ENCODE measurements around the gene KIF16B.

The KIF16B gene

GRCh38 chr20:16518784-16519084 is 54.5 kb downstream of the KIF16B start:
- no peak for DNase-seq

- no peak for DNase-seq
Observed at GRCh38 chr20:16517946-16518783, 55.1 kb downstream of the KIF16B start.

- no peak for DNase-seq
Observed at GRCh38 chr20:16516794-16517193, 56.5 kb downstream of the KIF16B start.

GRCh38 chr20:16515046-16515445 is 58.2 kb downstream of the KIF16B start:
- DNase-seq, result no peak

DNA sequence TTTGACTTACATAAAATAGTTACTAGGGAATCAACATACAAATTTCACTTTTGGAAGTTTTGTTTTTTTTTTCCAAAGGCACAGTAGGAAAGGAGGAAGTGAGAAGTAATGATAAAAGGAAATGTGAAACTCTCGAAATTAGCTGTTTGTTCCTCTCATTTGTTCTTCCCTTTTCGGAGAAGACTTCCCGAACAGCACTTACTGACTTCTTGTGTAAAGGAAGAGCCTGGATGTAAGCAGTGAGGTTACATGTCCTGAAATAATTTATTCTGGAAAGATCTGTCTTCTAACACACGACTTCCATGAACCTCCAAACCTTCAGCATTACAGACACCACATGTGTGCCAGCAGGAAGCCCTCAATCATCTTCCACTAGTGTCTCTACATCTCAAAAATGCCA is 59.1 kb downstream of the KIF16B start:
- no peak for DNase-seq

DNA sequence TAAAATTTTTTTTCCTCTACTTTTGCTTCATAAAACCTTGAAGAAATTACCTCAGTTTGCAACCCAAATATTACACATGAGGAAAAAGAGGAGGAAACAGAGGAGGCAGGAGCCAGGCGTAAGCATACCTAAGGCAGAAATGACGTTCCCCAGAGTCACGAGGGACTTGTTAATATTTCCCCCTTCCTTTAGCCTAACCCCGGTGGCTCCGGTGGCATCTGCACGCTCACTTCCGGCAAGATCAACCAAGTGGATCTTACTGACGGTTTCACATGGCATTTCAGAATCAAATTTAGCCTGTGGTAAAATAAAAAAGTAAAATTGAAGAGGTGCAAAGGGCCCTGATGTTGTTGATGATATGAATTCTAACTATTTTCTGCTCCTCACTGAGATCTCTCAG is 67.4 kb downstream of the KIF16B start:
- DNase-seq, result no peak

DNA sequence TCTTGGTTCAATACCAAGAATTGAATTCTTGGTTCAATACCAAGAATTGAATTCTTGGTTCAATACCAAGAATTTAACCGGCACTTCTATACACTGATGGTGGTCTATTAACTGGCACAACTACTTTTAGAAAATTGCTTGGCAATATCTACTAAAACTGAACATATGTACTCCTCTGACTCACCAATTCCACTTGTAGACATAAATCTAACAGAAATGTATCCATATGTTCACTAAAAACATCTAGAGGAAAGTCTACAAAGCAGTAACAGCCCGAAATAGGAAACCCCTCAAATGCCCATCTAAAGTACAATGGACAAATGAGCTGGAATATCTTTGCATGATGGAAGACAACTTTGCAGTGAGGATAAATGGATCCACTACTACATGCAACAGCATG is 71.9 kb downstream of the KIF16B start:
- DNase-seq, result no peak

DNA sequence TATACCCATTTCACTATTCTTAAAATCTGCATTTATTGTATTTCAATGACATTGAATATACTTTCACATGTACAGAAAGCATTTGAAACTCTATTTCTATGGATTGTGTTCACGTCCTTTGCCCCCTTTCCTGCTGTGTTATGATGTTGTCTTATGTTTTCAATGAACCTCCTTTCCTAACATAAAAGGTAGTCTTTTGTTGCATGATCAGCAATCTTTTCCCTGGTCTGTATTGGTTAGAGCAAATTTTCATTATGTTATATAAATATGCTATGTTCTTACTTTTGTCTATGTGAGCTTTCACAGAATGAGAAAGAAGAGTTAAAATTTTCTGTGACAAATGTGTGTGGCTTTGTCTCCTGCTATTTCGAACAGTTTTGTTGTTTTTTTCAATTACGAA is 73.1 kb downstream of the KIF16B start:
- no peak for DNase-seq

- no peak for DNase-seq
Observed at GRCh38 chr20:16498526-16499253, 74.6 kb downstream of the KIF16B start.

DNA sequence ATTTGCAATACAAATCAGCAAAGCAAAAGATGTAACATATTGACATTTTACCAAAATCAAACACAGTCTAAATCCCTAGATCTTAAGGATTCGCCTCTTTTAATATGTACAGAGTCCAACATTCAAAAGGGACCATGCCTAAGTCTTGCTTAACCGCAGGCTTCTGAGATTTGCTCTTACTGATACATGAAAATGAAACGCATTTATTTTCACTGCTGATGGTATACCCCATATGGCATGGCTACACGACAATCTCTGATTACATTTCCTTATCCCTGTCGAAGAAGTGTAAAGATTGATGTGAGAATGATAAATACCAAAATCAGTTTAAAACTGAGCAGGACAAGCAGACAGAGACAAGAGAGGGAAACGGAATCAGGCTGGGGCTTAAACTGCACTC is 75.4 kb downstream of the KIF16B start:
- DNase-seq, result no peak

GRCh38 chr20:16493486-16493885 is 79.8 kb downstream of the KIF16B start:
- DNase-seq, result no peak

DNA sequence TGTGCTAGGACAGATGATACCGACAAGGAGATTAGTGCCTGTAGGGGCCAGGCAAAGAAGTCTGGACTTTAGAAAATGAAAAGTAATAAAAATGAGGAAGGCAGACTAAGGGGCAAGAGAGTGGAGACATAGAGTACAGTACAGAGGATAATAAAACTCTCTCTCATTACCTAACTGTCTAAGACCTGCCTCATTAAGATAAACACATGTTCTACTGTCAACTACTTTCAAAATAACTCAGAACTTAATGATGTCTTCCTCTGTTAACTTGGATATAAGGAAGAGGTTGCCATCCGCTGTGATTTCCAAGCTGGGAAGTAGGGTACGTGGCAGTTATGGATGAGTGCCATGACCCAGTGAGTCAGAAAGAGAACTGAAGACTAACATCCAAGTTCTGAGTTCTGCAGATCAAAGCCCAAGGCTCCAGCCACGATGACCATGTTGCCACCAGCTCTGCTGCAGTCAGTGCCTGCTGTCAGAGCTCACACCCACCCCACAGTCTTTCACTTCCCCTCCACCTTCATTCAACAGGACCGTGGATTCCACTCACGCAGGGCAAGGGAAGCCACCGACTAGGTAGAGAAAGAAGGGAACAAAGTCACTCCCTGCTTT is 81.8 kb downstream of the KIF16B start:
- no peak for DNase-seq

DNA sequence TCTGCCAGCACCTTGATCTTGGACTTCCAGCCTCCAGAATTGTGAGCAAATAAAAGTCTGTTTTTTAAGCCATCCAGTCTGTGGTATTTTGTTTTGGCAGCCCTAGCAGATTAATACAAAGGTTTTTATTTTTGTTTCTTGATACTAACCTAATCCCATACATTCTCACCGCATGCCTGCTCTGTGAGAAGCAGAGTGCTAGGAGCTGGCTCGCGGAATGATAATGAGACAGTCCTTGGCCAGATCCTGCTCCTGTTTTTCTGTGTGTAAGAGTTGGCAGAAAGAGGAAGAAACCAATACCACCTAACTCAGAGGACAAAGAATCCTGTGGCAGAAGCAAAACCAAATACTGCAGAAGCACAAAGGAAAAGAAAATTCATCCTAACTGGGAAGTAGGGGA is 82.6 kb downstream of the KIF16B start:
- no peak for DNase-seq

- no peak for DNase-seq
Observed at GRCh38 chr20:16488616-16489015, 84.6 kb downstream of the KIF16B start.

DNA sequence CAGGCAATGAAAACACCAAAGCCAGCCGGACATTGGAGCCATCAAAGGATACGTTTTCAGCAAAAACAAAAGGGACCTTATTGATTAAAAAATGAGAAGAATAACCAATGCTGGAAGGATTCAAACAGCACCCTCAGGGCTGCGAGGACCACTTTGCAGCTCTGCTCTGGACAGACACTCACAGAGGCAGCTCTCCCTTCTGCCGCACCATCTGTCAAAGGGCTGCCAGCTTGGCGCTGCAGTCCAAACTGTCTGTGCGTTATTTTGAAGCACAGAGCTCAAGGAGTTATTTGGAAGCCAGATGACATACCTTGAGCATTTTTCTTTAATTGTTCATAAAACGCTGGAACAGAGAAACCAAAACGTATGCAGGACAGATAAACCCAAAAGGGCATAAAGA is 85.2 kb downstream of the KIF16B start:
- DNase-seq, result no peak

DNA sequence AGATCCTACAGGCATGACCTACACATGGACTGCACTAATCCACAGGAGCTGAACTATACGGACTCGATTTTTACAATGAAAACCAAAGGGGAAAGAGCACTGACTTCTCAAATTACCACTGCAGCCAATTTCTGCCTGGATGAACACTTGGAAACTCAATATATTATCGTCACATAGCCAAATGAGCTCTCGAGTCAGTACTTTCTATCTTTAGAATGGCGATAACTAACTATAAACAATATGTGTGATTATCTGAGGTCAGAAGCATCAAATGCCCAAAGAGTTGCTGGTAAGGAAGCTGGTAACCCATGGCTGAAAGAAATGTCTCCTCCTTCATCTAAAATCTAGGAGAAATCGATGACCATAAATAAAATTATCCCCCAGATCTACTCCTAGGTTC is 86.7 kb downstream of the KIF16B start:
- no peak for DNase-seq

GRCh38 chr20:16485401-16485800 is 87.8 kb downstream of the KIF16B start:
- DNase-seq, result no peak

GRCh38 chr20:16483024-16483423 is 90.2 kb downstream of the KIF16B start:
- no peak for DNase-seq

GRCh38 chr20:16481977-16482376 is 91.3 kb downstream of the KIF16B start:
- no peak for DNase-seq

- no peak for DNase-seq
Observed at GRCh38 chr20:16479666-16480065, 93.6 kb downstream of the KIF16B start.

DNA sequence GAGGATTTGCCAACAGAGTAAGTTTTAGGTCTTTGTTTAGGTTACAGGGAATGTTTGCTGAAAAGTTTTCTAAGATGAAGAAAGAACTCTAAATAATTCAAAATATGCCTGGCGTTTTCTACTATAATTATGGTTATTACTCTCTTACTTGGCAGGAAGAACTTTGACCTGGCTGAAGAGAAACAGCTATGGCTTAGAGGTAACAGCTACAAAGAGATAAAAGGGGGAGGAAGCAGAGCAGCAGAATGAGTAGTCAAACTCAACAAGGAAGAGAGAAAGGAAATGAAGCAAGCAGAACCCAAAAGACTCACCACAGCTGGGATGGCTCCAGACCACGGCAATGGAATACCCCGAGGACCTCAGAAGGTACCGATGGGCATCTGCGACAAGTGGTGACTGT is 95.6 kb downstream of the KIF16B start:
- DNase-seq, result no peak

DNA sequence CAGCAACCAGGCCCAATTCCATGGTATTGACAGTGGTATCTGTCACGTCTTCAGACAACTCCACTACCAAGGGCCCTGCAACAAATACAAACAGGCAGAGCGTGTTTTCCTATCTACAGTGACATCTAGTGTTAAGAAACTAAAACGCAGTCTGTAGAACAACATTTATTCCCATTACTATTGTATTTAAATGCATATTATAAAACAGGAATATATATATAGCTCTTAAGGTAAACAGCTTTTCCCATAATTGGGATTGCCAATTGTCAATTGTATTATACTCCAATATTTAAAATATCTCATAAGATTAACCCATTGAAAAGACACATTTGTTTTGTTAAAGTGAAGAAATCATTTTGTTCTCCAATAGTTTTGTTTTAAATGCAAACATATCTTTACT is 97.2 kb downstream of the KIF16B start:
- no peak for DNase-seq

GRCh38 chr20:16475225-16475624 is 98.0 kb downstream of the KIF16B start:
- no peak for DNase-seq

DNA sequence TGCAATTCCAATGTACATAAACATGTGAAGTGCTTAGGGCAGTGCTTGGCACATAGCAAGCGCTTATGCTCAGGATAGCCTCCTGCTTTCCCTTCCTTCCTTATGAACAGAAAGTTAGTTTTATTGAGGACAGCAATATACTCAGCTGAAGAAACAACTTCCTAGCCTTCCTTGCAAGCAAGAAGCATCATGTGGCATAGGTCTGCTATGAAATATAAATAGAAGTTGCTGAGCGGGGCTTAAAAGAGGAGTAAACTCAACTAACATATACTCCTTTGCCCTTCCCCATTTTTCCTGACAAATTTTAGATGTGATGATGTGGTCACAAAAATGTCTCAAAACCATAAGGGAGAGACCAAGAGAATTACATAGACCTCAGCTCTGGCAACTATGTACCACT is 98.9 kb downstream of the KIF16B start:
- DNase-seq, result no peak

Data from stimulated activated CD4-positive, alpha-beta T cell treated with anti-CD3 and anti-CD28 coated beads, Interleukin-4, amount 100 ng/mL, for 4 hours (primary cell).